C4-2B (cell line): ENCODE measurements around the gene GRIN3A.

ENCODE experiments used
- ZFX ChIP-seq: fragments of 450-650 bp; IDR thresholded peaks from 2 replicates; pipeline ENCODE4 v1.6.1; 2017
- TF ChIP-seq, protein P1 (sequence below): fragments of 450-650 bp; conservative IDR thresholded peaks from 2 replicates; pipeline ENCODE4 v1.5.1; 2017; ENCODE audit warnings: mild to moderate bottlenecking

DNA sequence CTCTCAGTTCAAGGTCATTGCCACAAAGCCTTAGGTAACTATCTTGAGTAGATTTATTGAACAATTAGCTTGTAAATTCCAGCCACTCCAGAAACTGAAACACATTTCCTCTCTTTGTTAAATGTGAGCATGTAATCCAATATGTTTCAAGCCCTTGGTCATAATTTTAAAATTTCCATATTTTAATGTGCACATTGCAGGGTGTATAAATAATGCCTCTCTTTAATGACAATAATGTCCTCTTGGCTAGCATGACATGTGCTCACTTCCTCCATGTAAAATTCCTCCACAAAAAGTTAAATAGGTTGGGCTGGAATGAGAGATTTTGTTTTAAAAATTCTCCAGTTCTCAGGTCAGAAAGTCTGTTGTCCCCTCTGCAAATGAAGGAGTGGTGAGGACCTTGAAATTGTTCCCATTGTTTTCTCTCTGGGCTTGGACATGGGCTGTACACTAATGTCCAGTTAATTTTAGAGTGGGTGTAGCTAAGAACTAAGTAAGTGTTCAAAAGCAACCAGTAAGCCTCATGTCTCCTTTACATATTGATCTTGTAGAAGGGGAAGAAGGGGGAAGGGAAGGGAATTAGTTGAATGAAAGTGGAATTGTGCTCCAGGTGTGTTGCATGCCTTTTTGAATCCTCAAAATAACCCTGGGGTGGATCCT lies 146.5 kb downstream of the GRIN3A start:
- TF ChIP-seq, protein P1, sequence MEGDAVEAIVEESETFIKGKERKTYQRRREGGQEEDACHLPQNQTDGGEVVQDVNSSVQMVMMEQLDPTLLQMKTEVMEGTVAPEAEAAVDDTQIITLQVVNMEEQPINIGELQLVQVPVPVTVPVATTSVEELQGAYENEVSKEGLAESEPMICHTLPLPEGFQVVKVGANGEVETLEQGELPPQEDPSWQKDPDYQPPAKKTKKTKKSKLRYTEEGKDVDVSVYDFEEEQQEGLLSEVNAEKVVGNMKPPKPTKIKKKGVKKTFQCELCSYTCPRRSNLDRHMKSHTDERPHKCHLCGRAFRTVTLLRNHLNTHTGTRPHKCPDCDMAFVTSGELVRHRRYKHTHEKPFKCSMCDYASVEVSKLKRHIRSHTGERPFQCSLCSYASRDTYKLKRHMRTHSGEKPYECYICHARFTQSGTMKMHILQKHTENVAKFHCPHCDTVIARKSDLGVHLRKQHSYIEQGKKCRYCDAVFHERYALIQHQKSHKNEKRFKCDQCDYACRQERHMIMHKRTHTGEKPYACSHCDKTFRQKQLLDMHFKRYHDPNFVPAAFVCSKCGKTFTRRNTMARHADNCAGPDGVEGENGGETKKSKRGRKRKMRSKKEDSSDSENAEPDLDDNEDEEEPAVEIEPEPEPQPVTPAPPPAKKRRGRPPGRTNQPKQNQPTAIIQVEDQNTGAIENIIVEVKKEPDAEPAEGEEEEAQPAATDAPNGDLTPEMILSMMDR, result no peak
- no peak for TF ChIP-seq ZFX
